ENCODE measurements around the gene EXOC8.

EXOC8 gene

DNA sequence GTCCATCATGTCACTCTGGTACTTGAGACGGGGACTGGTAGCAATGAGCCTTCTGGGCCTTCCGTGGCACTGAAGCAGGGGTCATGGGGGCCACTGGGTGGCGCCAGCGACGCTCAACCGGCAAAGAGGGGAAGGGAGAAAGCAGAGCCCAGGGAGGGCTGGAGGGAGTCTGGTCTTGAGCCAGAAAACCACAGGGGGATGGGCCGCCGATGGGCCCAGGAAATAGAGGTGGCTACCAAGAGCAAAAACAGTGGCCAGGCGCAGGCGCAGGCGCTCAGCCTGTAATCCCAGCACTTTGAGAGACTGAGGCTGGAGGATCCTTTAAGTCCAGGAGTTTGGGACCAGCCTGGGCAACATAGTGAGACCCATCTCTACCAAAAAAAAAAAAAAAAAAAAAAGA, 21.8 kb downstream of the EXOC8 start:
- no peak for DNase-seq (ENCODE audit: low spot score)

DNA sequence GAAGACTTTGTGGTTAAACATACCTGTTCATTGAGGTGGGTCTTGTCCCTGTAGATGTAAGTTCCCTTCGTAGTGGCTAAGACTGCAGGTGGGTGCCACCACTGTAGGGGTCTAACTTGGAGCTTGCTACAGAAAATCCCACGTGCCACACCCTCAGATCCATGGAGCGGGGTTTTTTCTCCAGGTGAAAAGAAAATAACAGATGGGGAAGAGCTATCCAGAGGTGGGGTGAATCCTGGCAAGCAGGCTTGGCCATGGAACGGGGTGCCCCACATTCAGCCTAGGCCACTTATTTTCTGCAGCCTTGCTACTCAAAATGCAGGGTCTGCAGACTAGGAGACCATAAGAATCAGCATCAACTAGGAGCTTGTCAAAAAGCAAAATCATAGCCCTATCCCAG, 24.0 kb downstream of the EXOC8 start:
- no peak for DNase-seq (ENCODE audit: low spot score)

DNA sequence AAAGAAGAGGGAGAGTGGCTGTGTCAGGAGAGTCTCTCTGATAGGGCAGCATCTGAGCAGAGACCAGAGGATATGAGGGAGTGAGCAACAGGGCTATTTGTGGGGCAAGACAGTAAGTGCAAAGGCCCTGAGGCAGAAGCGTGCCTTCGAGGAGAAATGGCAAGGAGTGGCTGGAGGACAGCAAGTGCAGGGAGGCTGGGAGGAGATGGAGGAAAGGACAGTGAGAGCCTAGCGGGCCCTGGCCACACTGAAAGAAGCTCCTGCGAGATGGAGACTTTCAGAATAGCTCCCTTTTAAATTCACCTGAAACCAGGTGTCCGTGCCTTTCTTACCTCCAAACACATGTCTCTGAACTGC, 25.2 kb downstream of the EXOC8 start:
- DNase-seq (ENCODE audit: low spot score) = no peak

DNA sequence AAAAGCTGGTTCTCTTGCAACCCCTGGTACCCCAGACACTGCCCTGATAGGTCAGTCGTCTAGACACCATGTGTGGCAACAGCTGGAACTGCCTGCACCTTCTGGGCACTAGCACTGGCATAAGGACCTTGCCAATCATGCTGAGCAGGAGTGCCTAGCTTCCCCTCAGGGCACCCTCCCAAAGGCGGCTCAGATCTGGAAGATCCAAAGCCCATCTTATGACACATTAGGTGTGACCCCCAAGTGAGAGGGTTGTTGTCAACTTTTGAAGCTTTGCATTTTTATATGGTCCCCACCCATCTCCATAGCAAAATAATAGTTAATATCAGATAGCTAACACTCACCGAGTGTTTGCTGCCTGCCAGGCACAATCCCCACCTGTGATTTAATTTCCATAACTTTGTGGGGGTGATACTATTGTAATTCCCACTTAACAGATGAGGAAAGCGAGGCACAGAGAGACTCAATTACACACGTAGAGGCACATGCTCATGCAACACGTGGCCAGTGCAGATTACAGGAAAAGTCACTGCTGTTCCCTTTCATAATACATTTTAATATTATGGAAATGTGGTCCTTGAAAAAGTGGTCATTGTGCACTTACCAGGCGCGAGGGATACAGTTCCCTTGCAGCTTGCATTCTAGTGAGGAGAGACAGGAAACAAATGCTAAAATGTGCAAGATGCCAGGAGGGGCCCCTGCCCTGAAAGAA, 25.8 kb downstream of the EXOC8 start:
- no peak for DNase-seq (ENCODE audit: low spot score)

DNA sequence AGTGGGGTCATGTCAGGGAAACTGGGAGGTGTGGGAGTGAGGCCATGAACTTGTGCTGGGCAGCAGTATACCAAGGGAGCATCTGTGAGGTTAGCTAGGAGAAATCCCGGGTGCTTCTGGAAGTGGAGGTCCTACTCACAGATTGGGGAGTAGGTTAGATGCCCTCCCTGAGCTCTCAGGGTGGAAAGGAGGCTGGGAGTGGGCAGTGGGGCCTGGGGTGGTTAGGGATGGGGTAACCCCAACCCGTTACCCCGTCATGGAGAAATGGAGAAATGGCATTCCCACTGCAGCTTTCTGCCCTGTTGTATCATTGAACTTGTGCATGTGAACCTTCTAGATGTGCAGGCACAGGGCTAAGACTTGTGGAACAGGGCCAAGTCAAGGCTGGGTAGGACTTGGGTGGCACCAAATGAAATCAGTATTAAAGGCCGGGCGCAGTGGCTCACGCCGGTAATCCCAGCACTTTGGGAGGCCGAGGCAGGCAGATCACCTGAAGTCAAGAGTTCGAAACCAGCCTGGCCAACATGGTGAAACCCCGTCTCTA, 27.2 kb downstream of the EXOC8 start:
- DNase-seq (ENCODE audit: low spot score) = no peak

DNA sequence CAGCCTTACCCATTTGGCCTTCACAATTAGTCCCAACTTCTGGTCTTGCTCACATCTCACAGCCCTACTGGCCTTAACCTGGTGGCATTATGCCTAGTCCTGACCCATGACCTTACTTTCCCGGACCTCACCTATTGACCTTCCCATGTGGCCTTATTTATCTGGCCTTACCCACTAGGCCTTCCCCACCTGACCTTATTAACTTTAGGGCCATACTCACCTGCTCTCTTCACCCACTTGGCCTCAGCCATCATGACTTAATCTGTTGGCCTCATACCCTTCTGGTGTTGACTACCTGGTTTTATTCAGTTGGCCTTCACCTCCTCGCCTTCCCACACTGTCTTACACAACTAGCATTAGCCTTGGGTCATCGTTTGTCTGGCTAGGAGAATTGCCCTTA, 35.7 kb downstream of the EXOC8 start:
- DNase-seq (ENCODE audit: low spot score) = no peak

DNA sequence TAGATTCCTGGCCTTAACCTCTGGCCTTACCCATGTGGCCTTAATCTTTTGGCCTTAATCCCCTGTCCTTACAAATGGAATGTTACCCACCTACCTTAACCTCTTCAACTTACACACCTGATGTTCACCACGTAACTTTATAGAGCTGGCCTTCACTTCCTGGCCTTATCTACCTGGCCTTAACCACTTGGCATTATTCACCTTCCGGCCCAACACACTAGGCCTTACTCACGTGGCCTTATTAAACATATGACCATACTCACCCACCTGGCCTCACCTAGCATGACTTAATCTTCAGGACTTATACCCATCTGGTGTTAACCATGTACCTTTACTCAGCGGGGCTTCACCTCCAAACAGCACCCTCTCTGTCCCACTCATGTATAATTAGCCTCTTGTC, 41.7 kb downstream of the EXOC8 start:
- DNase-seq (ENCODE audit: low spot score) = no peak

DNA sequence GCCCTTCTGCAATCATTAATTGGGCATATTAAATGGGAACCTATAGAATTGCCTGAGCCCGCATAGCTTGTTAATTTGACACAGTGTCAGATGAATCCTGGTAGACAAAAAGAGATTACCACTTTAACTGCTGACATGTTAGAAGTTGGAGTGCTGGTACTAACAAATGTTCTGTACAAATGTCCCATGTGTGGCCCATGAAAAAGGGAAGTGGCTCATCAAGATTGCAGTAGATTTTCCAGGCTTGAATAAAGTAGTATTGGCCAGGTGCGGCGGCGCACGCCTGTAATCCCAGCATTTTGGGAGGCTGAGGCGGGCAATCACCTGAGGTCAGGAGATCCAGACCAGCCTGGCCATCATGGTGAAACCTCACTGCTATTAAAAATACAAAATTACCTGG, 51.0 kb downstream of the EXOC8 start:
- DNase-seq (ENCODE audit: low spot score) = no peak

DNA sequence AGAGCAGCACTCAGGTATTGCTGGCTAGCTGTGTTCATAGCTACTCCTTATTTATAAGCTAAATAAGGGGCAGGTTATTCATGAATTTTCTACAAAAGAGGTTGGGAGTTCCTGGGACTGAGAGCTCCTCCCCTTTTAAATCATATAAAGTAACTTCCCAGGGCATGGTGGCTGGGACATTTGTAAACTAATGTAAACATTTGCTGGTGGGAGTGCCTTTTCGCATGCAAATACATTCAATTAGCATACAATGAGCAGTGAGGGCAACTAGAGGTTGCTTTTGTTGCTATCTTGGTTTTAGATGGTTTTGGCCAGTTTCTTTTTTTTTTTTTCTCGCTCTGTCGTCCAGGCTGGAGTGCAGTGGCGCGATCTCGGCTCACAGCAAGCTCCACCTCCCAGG, 53.2 kb downstream of the EXOC8 start:
- DNase-seq (ENCODE audit: low spot score) = no peak
